HG02571 (cell line): ENCODE results near the gene TIA1.
"Not testable (repeated sequence)": the region's sequence is repeated elsewhere in the genome, so short reads cannot be mapped to it uniquely, and the experiment has no call there.

Experiments
- ATAC-seq: cut with Tn5 transposase; IDR thresholded peaks from one replicate; pipeline ENCODE4 v1.9.1; 2021; ENCODE audit warnings: mild to moderate bottlenecking, moderate library complexity; ENCODE audit not compliant: unreplicated experiment

Gene TIA1

GRCh38 chr2:70248181-70248847, at the start of gene TIA1:
Gene TIA1, minus strand, starts transcription at chr2:70248628. Its CDS starts 198 bp downstream, at chr2:70248430.
- ATAC-seq = peak; percentile 98

- not testable (repeated sequence) for ATAC-seq
These were observed 49.4 kb upstream of the TIA1 start for GRCh38 chr2:70297828-70298227.

GRCh38 chr2:70283500-70284191, 35.2 kb upstream of the TIA1 start:
- no peak for ATAC-seq

- ATAC-seq = no peak
These were observed 34.0 kb upstream of the TIA1 start for GRCh38 chr2:70282439-70282838.

GRCh38 chr2:70280242-70280798, 31.9 kb upstream of the TIA1 start:
- no peak for ATAC-seq

GRCh38 chr2:70270323-70270722, 21.9 kb upstream of the TIA1 start:
- no peak for ATAC-seq

GRCh38 chr2:70269422-70270302, 21.2 kb upstream of the TIA1 start:
- not testable (repeated sequence) for ATAC-seq

- not testable (repeated sequence) for ATAC-seq
These were observed 18.5 kb upstream of the TIA1 start for GRCh38 chr2:70266925-70267324.

- no peak for ATAC-seq
These were observed 13.1 kb upstream of the TIA1 start for GRCh38 chr2:70261501-70261900.

- no peak for ATAC-seq
These were observed 10.1 kb upstream of the TIA1 start for GRCh38 chr2:70258532-70258875.

GRCh38 chr2:70255637-70256314, 7.3 kb upstream of the TIA1 start:
- no peak for ATAC-seq

- no peak for ATAC-seq
These were observed 2.0 kb upstream of the TIA1 start for GRCh38 chr2:70250434-70250833.

- ATAC-seq = no peak
These were observed 856 bp downstream of the TIA1 start for GRCh38 chr2:70247364-70248180.

GRCh38 chr2:70243806-70244584, 4.4 kb downstream of the TIA1 start:
- ATAC-seq = no peak

GRCh38 chr2:70242552-70242951, 5.9 kb downstream of the TIA1 start:
- no peak for ATAC-seq

GRCh38 chr2:70241340-70241739, 7.1 kb downstream of the TIA1 start:
- ATAC-seq = no peak

GRCh38 chr2:70240599-70240998, 7.8 kb downstream of the TIA1 start:
- no peak for ATAC-seq

- no peak for ATAC-seq
These were observed 14.5 kb downstream of the TIA1 start for GRCh38 chr2:70233926-70234325.

GRCh38 chr2:70226781-70227180, 21.6 kb downstream of the TIA1 start:
- no peak for ATAC-seq
